ENCODE results near the gene ADAMTSL4. TPM values are rescaled to one million over a fixed set of nuclear protein-coding genes. Genes with fewer than 3 reads are reported as not detected.
A peak's percentile ranks its signal among the peaks of the same experiment; 100 is the strongest.

Gene ADAMTSL4
- total and polyA plus RNA-seq, 9 of the 15 experiments (the other 6 are each of a cell fraction or from before 2014, with no cell fraction given) = 12.7 to 212 (median 35.6) TPM

- TF ChIP-seq SIRT6 (IDR thresholded peaks at IDR 0.05; ENCODE audit: low read depth, low read length) = no peak
- peak; percentile 30; the same call in 1 of the 2 replicates for TF ChIP-seq CREB1 (IDR thresholded peaks at IDR 0.05)
- no peak for TF ChIP-seq CREB1 (CRISPR knock-in tag; IDR thresholded peaks at IDR 0.05)
- TF ChIP-seq, protein P1, sequence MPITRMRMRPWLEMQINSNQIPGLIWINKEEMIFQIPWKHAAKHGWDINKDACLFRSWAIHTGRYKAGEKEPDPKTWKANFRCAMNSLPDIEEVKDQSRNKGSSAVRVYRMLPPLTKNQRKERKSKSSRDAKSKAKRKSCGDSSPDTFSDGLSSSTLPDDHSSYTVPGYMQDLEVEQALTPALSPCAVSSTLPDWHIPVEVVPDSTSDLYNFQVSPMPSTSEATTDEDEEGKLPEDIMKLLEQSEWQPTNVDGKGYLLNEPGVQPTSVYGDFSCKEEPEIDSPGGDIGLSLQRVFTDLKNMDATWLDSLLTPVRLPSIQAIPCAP (CRISPR knock-in tag; IDR thresholded peaks at IDR 0.05; ENCODE audit: borderline replicate concordance) = no peak
- TF ChIP-seq HNRNPL (IDR thresholded peaks at IDR 0.05; ENCODE audit: low read depth, low read length) = no peak
- TF ChIP-seq, protein P2, sequence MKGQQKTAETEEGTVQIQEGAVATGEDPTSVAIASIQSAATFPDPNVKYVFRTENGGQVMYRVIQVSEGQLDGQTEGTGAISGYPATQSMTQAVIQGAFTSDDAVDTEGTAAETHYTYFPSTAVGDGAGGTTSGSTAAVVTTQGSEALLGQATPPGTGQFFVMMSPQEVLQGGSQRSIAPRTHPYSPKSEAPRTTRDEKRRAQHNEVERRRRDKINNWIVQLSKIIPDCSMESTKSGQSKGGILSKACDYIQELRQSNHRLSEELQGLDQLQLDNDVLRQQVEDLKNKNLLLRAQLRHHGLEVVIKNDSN (CRISPR knock-in tag; IDR thresholded peaks at IDR 0.05) = no peak
- TF ChIP-seq E4F1 (CRISPR knock-in tag; IDR thresholded peaks at IDR 0.05; ENCODE audit: borderline replicate concordance) = no peak
- peak; percentile 90 for TF ChIP-seq DPF2 (IDR thresholded peaks at IDR 0.05)
- no peak for TF ChIP-seq ZNF282 (CRISPR knock-in tag; IDR thresholded peaks at IDR 0.05)
- no peak for TF ChIP-seq ZNF551 (CRISPR knock-in tag; IDR thresholded peaks at IDR 0.05)
- 0 out of 2 replicates have a peak, but pooled peaks have one; percentile 53 for TF ChIP-seq HIVEP1 (CRISPR knock-in tag; IDR thresholded peaks at IDR 0.05)
- no peak for TF ChIP-seq RB1 (IDR thresholded peaks at IDR 0.05; ENCODE audit: low read depth)
- TF ChIP-seq MEF2D (tag; conservative IDR thresholded peaks at IDR 0.05; ENCODE audit: low read depth) = no peak
- TF ChIP-seq, protein P3, sequence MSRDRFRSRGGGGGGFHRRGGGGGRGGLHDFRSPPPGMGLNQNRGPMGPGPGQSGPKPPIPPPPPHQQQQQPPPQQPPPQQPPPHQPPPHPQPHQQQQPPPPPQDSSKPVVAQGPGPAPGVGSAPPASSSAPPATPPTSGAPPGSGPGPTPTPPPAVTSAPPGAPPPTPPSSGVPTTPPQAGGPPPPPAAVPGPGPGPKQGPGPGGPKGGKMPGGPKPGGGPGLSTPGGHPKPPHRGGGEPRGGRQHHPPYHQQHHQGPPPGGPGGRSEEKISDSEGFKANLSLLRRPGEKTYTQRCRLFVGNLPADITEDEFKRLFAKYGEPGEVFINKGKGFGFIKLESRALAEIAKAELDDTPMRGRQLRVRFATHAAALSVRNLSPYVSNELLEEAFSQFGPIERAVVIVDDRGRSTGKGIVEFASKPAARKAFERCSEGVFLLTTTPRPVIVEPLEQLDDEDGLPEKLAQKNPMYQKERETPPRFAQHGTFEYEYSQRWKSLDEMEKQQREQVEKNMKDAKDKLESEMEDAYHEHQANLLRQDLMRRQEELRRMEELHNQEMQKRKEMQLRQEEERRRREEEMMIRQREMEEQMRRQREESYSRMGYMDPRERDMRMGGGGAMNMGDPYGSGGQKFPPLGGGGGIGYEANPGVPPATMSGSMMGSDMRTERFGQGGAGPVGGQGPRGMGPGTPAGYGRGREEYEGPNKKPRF (IDR thresholded peaks at IDR 0.05; ENCODE audit: low read depth, low read length) = no peak
- no peak; the same call in 1 of the 2 replicates for TF ChIP-seq SP1 (CRISPR knock-in tag; IDR thresholded peaks at IDR 0.05)
- TF ChIP-seq ZNF584 (CRISPR knock-in tag; IDR thresholded peaks at IDR 0.05; ENCODE audit: low read depth) = no peak
- TF ChIP-seq STAG1 (CRISPR knock-in tag; IDR thresholded peaks at IDR 0.05; ENCODE audit: borderline replicate concordance) = no peak; the same call in 1 of the 2 replicates
- TF ChIP-seq, protein P4, sequence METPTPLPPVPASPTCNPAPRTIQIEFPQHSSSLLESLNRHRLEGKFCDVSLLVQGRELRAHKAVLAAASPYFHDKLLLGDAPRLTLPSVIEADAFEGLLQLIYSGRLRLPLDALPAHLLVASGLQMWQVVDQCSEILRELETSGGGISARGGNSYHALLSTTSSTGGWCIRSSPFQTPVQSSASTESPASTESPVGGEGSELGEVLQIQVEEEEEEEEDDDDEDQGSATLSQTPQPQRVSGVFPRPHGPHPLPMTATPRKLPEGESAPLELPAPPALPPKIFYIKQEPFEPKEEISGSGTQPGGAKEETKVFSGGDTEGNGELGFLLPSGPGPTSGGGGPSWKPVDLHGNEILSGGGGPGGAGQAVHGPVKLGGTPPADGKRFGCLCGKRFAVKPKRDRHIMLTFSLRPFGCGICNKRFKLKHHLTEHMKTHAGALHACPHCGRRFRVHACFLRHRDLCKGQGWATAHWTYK (CRISPR knock-in tag; IDR thresholded peaks at IDR 0.05) = no peak
- TF ChIP-seq MAFG (tag; conservative IDR thresholded peaks at IDR 0.05) = no peak
- peak; percentile 53; the same call in 1 of the 2 replicates for TF ChIP-seq POLR2A (conservative IDR thresholded peaks at IDR 0.05)
These were observed 3.1 kb downstream of the ADAMTSL4 start (continued) for GRCh38 chr1:150552128-150552910.

Data from K562 (cell line).